ENCODE measurements around the gene CYTH3. TPM values are rescaled to one million over a fixed set of nuclear protein-coding genes. Genes with fewer than 3 reads are reported as not detected.

Gene CYTH3
- total RNA-seq, 4 donors from 2014 or later, result 41.0 to 75.5 (median 56.7) TPM

DNA sequence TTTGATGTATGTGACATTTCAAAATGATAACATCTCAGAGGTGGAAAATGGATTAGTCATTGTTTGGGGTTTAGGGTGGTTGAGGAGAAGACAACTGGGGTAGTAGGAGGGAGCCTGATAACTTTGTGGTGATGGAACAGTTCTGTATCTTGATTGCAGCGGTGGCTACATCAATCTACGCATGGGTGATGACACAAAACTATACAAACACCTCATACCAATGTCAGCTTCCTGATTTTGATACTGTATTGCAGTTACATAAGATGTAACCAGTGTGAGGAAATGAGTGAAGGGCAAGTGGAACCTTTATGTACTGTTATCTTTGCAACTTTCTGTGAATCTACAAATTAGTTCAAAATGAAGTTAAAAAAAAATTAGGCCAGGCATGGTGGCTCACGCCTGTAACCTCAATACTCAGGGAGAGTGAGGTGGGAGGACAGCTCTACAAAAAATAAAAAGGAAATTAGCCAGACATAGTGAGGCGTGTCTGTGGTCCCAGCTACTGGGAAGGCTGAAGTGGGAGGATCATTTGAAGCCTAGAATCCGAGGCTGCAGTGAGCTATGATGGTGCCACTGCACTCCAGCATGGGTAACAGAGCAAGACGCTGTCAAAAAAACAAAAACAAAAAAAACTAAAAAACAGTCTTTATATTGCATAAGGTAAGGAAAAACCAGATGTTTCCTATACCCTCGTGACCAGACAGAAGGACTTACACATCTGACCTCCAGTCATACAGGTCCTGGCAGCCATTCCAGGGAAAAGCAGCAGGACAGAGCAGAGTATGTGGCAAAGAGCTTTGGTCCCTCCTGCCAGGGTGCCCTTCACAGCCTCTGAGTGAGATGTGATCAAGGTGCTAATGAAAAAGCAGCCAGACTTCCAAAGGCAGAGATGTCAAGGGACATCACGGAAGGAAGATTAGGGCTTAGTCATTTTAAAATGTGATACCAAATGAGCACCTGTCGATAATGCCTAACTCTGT lies 50.8 kb downstream of the CYTH3 start:
- 84 to 87% methylated on average over 9 of the region's 9 CpGs for WGBS, 2 donors
- no peaks in the 10 kb centered on the region for H3K27me3 ChIP-seq
- no peaks in the 10 kb centered on the region for H3K9me3 ChIP-seq
- no peak for DNase-seq
- intact Hi-C loops (cut with DNase I), result no loop called here
- H3K4me3 ChIP-seq (replicated peaks in 1 of 3), result no peak overlapping the region
- TF ChIP-seq, protein P1, sequence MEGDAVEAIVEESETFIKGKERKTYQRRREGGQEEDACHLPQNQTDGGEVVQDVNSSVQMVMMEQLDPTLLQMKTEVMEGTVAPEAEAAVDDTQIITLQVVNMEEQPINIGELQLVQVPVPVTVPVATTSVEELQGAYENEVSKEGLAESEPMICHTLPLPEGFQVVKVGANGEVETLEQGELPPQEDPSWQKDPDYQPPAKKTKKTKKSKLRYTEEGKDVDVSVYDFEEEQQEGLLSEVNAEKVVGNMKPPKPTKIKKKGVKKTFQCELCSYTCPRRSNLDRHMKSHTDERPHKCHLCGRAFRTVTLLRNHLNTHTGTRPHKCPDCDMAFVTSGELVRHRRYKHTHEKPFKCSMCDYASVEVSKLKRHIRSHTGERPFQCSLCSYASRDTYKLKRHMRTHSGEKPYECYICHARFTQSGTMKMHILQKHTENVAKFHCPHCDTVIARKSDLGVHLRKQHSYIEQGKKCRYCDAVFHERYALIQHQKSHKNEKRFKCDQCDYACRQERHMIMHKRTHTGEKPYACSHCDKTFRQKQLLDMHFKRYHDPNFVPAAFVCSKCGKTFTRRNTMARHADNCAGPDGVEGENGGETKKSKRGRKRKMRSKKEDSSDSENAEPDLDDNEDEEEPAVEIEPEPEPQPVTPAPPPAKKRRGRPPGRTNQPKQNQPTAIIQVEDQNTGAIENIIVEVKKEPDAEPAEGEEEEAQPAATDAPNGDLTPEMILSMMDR (IDR thresholded peaks at IDR 0.05), result no peak
- TF ChIP-seq POLR2A (IDR thresholded peaks at IDR 0.05), result no peak
- no peaks in the 10 kb centered on the region for H3K36me3 ChIP-seq
- H3K27ac ChIP-seq, result no peak overlapping the region
- peaks cover 9 to 28% of the 10 kb centered on the region in 2 donors for H3K4me1 ChIP-seq

DNA sequence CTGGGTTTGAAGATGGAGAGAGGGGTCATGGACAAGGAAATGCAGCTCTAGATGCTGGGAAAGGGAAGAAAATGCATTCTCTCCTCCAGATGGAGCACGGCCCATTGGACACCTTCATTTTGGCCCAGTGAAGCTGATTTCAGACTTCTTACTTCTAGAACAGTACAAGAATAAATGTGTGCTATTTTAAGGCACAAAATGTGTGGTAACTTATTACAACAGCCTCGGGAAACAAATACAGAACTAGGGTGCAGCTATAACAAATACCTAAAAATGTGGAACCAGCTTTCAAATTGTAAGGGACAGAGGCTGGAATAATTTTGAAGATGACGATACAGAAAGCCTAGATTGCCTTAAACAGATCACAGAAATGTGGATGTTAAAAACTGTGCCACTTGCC lies 54.1 kb downstream of the CYTH3 start:
- Histone ChIP-seq H3K27me3 (no peaks in the 10 kb centered on the region), H3K36me3 (no peaks in the 10 kb centered on the region), H3K9me3 (no peaks in the 10 kb centered on the region), H3K27ac (no peak overlapping the region), H3K4me1 (peaks cover 10 to 25% of the 10 kb centered on the region in 2 donors), H3K4me3 (replicated peaks in 1 of 3) (no peak overlapping the region)
- 80 to 82% methylated on average over 3 of the region's 3 CpGs for WGBS, 2 donors
- DNase-seq, result no peak
- intact Hi-C loops (cut with DNase I), result no loop called here
- TF ChIP-seq POLR2A (IDR thresholded peaks at IDR 0.05), result no peak
- TF ChIP-seq, protein P1 (IDR thresholded peaks at IDR 0.05), result no peak

DNA sequence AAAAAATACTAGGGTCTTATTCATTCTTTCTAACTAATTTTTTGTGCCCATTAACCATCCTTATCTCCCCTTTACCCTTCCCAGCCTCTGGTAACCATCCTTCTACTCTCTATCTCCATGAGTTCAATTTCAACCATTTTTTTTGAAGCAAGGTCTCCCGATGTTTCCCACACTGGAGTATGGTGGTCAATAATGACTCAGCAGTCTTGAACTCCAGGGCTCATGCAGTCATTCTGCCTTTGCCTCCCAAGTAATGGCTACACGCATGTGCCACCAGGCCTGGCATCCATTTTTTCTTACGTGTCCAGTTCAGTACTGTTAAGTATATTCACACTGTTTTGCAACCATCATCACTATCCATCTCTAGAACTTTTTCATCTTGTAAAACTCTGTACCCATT lies 60.4 kb downstream of the CYTH3 start:
- intact Hi-C loops (cut with DNase I), result no loop called here
- WGBS, 2 donors, result 98% methylated on average over 3 of the region's 3 CpGs
- Histone ChIP-seq H3K27me3 (no peaks in the 10 kb centered on the region), H3K9me3 (no peaks in the 10 kb centered on the region), H3K27ac (no peak overlapping the region), H3K4me3 (replicated peaks in 1 of 3) (no peak overlapping the region), H3K36me3 (no peaks in the 10 kb centered on the region), H3K4me1 (peaks cover 8 to 21% of the 10 kb centered on the region in 2 donors)
- DNase-seq, result no peak
- no peak for TF ChIP-seq POLR2A (IDR thresholded peaks at IDR 0.05)
- TF ChIP-seq, protein P1 (IDR thresholded peaks at IDR 0.05), result no peak

DNA sequence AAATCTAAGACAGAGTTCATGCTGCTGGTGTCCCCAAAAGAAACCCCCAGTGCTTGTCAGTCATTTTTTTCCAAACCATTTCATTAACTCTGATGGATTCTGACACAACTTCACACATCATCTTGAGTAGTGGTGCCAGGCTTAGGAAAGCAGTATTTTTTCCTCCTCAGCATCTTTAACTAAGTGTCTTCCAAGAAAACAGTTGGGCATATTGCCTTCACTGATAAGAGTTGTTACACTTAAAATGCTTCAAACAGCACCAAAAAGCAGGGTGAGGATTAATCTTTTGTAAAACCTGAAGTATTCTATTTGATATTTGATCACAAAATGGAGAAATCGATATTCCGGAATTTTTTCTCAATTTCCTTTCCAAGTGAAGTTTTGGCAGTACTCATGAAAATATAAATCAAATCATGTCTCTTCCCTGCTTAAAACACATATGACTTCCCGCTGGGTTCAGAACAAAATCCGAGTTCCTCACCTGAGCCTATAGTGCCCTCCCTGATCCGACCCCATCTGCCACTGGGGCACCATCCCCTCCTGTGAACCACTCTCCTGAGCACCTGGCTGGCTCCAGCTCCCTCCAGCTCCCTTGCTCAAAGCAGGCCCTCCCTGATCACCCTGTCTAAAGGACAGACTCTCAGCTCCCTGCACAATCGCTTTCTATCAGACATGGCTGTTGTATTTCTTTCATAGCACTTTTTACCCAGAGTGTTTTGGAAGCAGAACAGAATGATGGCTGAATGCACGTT lies 61.6 kb downstream of the CYTH3 start:
- no peak for DNase-seq
- Histone ChIP-seq H3K9me3 (no peaks in the 10 kb centered on the region), H3K27ac (no peak overlapping the region), H3K36me3 (no peaks in the 10 kb centered on the region), H3K4me3 (replicated peaks in 1 of 3) (no peak overlapping the region), H3K27me3 (no peaks in the 10 kb centered on the region), H3K4me1 (peaks cover 8 to 31% of the 10 kb centered on the region in 2 donors)
- 80 to 81% methylated on average over 7 of the region's 7 CpGs for WGBS, 2 donors
- intact Hi-C loops (cut with DNase I), result no loop called here
- TF ChIP-seq, protein P1 (IDR thresholded peaks at IDR 0.05), result no peak
- TF ChIP-seq POLR2A (IDR thresholded peaks at IDR 0.05), result no peak
